ENCODE measurements around the gene ZNF771. TPM values are rescaled to one million over a fixed set of nuclear protein-coding genes. Genes with fewer than 3 reads are reported as not detected.

Gene ZNF771
- total and polyA plus RNA-seq, 9 of the 15 experiments (the other 6 are each of a cell fraction or from before 2014, with no cell fraction given) = 1.5 to 12.6 (median 4.4) TPM

- TF ChIP-seq RCOR1 (IDR thresholded peaks at IDR 0.05; ENCODE audit: borderline replicate concordance in 1 of 2, low read depth in 2 of 2, low read length in 2 of 2) (no peak), ZNF766 (CRISPR knock-in tag; conservative IDR thresholded peaks at IDR 0.05) (0 out of 2 replicates have a peak, but pooled peaks have one; percentile 31), HNRNPL (IDR thresholded peaks at IDR 0.05; ENCODE audit: low read depth, low read length) (peak; percentile 38; the same call in 1 of the 2 replicates), GMEB1 (CRISPR knock-in tag; IDR thresholded peaks at IDR 0.05) (peak; percentile 77), KLF1 (tag; IDR thresholded peaks at IDR 0.05) (peak; percentile 57; the same call in 1 of the 2 replicates), GABPB1 (CRISPR knock-in tag; IDR thresholded peaks at IDR 0.05) (peak; percentile 58; the same call in 1 of the 2 replicates), HDAC1 (IDR thresholded peaks at IDR 0.05) (peak in 1 of 2 experiments; percentile 80; a peak in 2 of 4 replicates), ZBTB11 (CRISPR knock-in tag; IDR thresholded peaks at IDR 0.05) (peak in 1 of 3 experiments; percentile 77; a peak in 2 of 6 replicates), USF2 (CRISPR knock-in tag; IDR thresholded peaks at IDR 0.05) (no peak), TEAD2 (tag; IDR thresholded peaks at IDR 0.05) (no peak), TEAD4 (IDR thresholded peaks at IDR 0.05; ENCODE audit: low read length) (no peak), TEAD4 (CRISPR knock-in tag; IDR thresholded peaks at IDR 0.05; ENCODE audit: borderline replicate concordance) (no peak), ELF1 (tag; IDR thresholded peaks at IDR 0.05) (peak; percentile 91), ZBTB26 (CRISPR knock-in tag; IDR thresholded peaks at IDR 0.05) (no peak), FOXA1 (IDR thresholded peaks at IDR 0.05; ENCODE audit: borderline replicate concordance) (no peak), CTCF (IDR thresholded peaks at IDR 0.05 in 2 of 3, conservative IDR thresholded peaks at IDR 0.05 in 1 of 3; ENCODE audit: insufficient read depth in 2 of 3, low read depth in 1 of 3, low read length in 3 of 3) (peak; percentile 12 to 55 (median 38); a peak in 3 of 6 replicates)
Observed at GRCh38 chr16:30395155-30395991, 12.0 kb upstream of the ZNF771 start, which contains the start of gene ZNF48 (continued).

Data from K562 (cell line).